ENCODE results near the gene REV1.

Gene REV1

GRCh38 chr2:99451280-99451679 lies 38.5 kb downstream of the REV1 start:
- Histone ChIP-seq H3K4me3 (ENCODE audit: low read length in 2 of 2) (no peak overlapping the region), H3K4me1 (ENCODE audit: control insufficient read depth in 2 of 2, insufficient read depth in 2 of 2, low read length in 2 of 2) (no peaks in the 10 kb centered on the region), H3K9ac (ENCODE audit: low read depth in 1 of 2, low read length in 2 of 2) (no peak overlapping the region), H3K27me3 (ENCODE audit: control insufficient read depth in 2 of 2, insufficient read depth in 2 of 2, low read length in 2 of 2) (no peaks in the 10 kb centered on the region), H3K9me3 (ENCODE audit: control insufficient read depth in 2 of 2, low read length in 2 of 2) (no peaks in the 10 kb centered on the region), H3K36me3 (ENCODE audit: control insufficient read depth in 2 of 2, insufficient read depth in 2 of 2, low read length in 2 of 2) (peaks cover 31 to 39% of the 10 kb centered on the region in 2 donors), H3K27ac (ENCODE audit: low read depth in 2 of 2, low read length in 2 of 2) (no peak overlapping the region)

GRCh38 chr2:99450199-99450598 lies 39.6 kb downstream of the REV1 start:
- Histone ChIP-seq H3K27me3 (ENCODE audit: control insufficient read depth in 2 of 2, insufficient read depth in 2 of 2, low read length in 2 of 2) (no peaks in the 10 kb centered on the region), H3K9me3 (ENCODE audit: control insufficient read depth in 2 of 2, low read length in 2 of 2) (no peaks in the 10 kb centered on the region), H3K27ac (ENCODE audit: low read depth in 2 of 2, low read length in 2 of 2) (no peak overlapping the region), H3K4me3 (ENCODE audit: low read length in 2 of 2) (no peak overlapping the region), H3K4me1 (ENCODE audit: control insufficient read depth in 2 of 2, insufficient read depth in 2 of 2, low read length in 2 of 2) (no peaks in the 10 kb centered on the region), H3K36me3 (ENCODE audit: control insufficient read depth in 2 of 2, insufficient read depth in 2 of 2, low read length in 2 of 2) (peaks cover 26 to 38% of the 10 kb centered on the region in 2 donors), H3K9ac (ENCODE audit: low read depth in 1 of 2, low read length in 2 of 2) (no peak overlapping the region)

GRCh38 chr2:99448556-99448955 lies 41.3 kb downstream of the REV1 start:
- Histone ChIP-seq H3K9me3 (ENCODE audit: control insufficient read depth in 2 of 2, low read length in 2 of 2) (no peaks in the 10 kb centered on the region), H3K4me3 (ENCODE audit: low read length in 2 of 2) (no peak overlapping the region), H3K36me3 (ENCODE audit: control insufficient read depth in 2 of 2, insufficient read depth in 2 of 2, low read length in 2 of 2) (peaks cover 21 to 30% of the 10 kb centered on the region in 2 donors), H3K9ac (ENCODE audit: low read depth in 1 of 2, low read length in 2 of 2) (no peak overlapping the region), H3K27me3 (ENCODE audit: control insufficient read depth in 2 of 2, insufficient read depth in 2 of 2, low read length in 2 of 2) (no peaks in the 10 kb centered on the region), H3K27ac (ENCODE audit: low read depth in 2 of 2, low read length in 2 of 2) (no peak overlapping the region), H3K4me1 (ENCODE audit: control insufficient read depth in 2 of 2, insufficient read depth in 2 of 2, low read length in 2 of 2) (no peaks in the 10 kb centered on the region)

GRCh38 chr2:99445065-99445464 lies 44.8 kb downstream of the REV1 start:
- Histone ChIP-seq H3K9ac (ENCODE audit: low read depth in 1 of 2, low read length in 2 of 2) (no peak overlapping the region), H3K36me3 (ENCODE audit: control insufficient read depth in 2 of 2, insufficient read depth in 2 of 2, low read length in 2 of 2) (peaks cover 12 to 29% of the 10 kb centered on the region in 2 donors), H3K27me3 (ENCODE audit: control insufficient read depth in 2 of 2, insufficient read depth in 2 of 2, low read length in 2 of 2) (no peaks in the 10 kb centered on the region), H3K4me1 (ENCODE audit: control insufficient read depth in 2 of 2, insufficient read depth in 2 of 2, low read length in 2 of 2) (no peaks in the 10 kb centered on the region), H3K9me3 (ENCODE audit: control insufficient read depth in 2 of 2, low read length in 2 of 2) (no peaks in the 10 kb centered on the region), H3K27ac (ENCODE audit: low read depth in 2 of 2, low read length in 2 of 2) (no peak overlapping the region), H3K4me3 (ENCODE audit: low read length in 2 of 2) (no peak overlapping the region)

- H3K4me3 ChIP-seq (ENCODE audit: low read length in 2 of 2) = no peak overlapping the region
- H3K9me3 ChIP-seq (ENCODE audit: control insufficient read depth in 2 of 2, low read length in 2 of 2) = no peaks in the 10 kb centered on the region
- H3K9ac ChIP-seq (ENCODE audit: low read depth in 1 of 2, low read length in 2 of 2) = no peak overlapping the region
- H3K27ac ChIP-seq (ENCODE audit: low read depth in 2 of 2, low read length in 2 of 2) = no peak overlapping the region
- H3K36me3 ChIP-seq (ENCODE audit: control insufficient read depth in 2 of 2, insufficient read depth in 2 of 2, low read length in 2 of 2) = peaks cover 12 to 30% of the 10 kb centered on the region in 2 donors
- no peaks in the 10 kb centered on the region for H3K27me3 ChIP-seq (ENCODE audit: control insufficient read depth in 2 of 2, insufficient read depth in 2 of 2, low read length in 2 of 2)
- H3K4me1 ChIP-seq (ENCODE audit: control insufficient read depth in 2 of 2, insufficient read depth in 2 of 2, low read length in 2 of 2) = no peaks in the 10 kb centered on the region
Observed at GRCh38 chr2:99444222-99444621, 45.6 kb downstream of the REV1 start.

GRCh38 chr2:99442837-99443236 lies 47.0 kb downstream of the REV1 start:
- no peak overlapping the region for H3K4me3 ChIP-seq (ENCODE audit: low read length in 2 of 2)
- no peaks in the 10 kb centered on the region for H3K27me3 ChIP-seq (ENCODE audit: control insufficient read depth in 2 of 2, insufficient read depth in 2 of 2, low read length in 2 of 2)
- H3K4me1 ChIP-seq (ENCODE audit: control insufficient read depth in 2 of 2, insufficient read depth in 2 of 2, low read length in 2 of 2) = no peaks in the 10 kb centered on the region
- H3K36me3 ChIP-seq (ENCODE audit: control insufficient read depth in 2 of 2, insufficient read depth in 2 of 2, low read length in 2 of 2) = peaks cover 13 to 31% of the 10 kb centered on the region in 2 donors
- H3K27ac ChIP-seq (ENCODE audit: low read depth in 2 of 2, low read length in 2 of 2) = no peak overlapping the region
- H3K9ac ChIP-seq (ENCODE audit: low read depth in 1 of 2, low read length in 2 of 2) = no peak overlapping the region
- H3K9me3 ChIP-seq (ENCODE audit: control insufficient read depth in 2 of 2, low read length in 2 of 2) = no peaks in the 10 kb centered on the region

GRCh38 chr2:99439971-99440505 lies 49.8 kb downstream of the REV1 start:
- no peak overlapping the region for H3K9ac ChIP-seq (ENCODE audit: low read depth in 1 of 2, low read length in 2 of 2)
- no peak overlapping the region for H3K27ac ChIP-seq (ENCODE audit: low read depth in 2 of 2, low read length in 2 of 2)
- peaks cover 8 to 27% of the 10 kb centered on the region in 2 donors for H3K36me3 ChIP-seq (ENCODE audit: control insufficient read depth in 2 of 2, insufficient read depth in 2 of 2, low read length in 2 of 2)
- H3K9me3 ChIP-seq (ENCODE audit: control insufficient read depth in 2 of 2, low read length in 2 of 2) = no peaks in the 10 kb centered on the region
- no peak overlapping the region for H3K4me3 ChIP-seq (ENCODE audit: low read length in 2 of 2)
- no peaks in the 10 kb centered on the region for H3K27me3 ChIP-seq (ENCODE audit: control insufficient read depth in 2 of 2, insufficient read depth in 2 of 2, low read length in 2 of 2)
- no peaks in the 10 kb centered on the region for H3K4me1 ChIP-seq (ENCODE audit: control insufficient read depth in 2 of 2, insufficient read depth in 2 of 2, low read length in 2 of 2)

GRCh38 chr2:99436874-99437273 lies 52.9 kb downstream of the REV1 start:
- H3K9ac ChIP-seq (ENCODE audit: low read depth in 1 of 2, low read length in 2 of 2) = no peak overlapping the region
- H3K27ac ChIP-seq (ENCODE audit: low read depth in 2 of 2, low read length in 2 of 2) = no peak overlapping the region
- H3K9me3 ChIP-seq (ENCODE audit: control insufficient read depth in 2 of 2, low read length in 2 of 2) = no peaks in the 10 kb centered on the region
- H3K4me3 ChIP-seq (ENCODE audit: low read length in 2 of 2) = no peak overlapping the region
- H3K36me3 ChIP-seq (ENCODE audit: control insufficient read depth in 2 of 2, insufficient read depth in 2 of 2, low read length in 2 of 2) = peaks cover 8 to 24% of the 10 kb centered on the region in 2 donors
- peaks cover 0 to 2% of the 10 kb centered on the region in 2 donors for H3K4me1 ChIP-seq (ENCODE audit: control insufficient read depth in 2 of 2, insufficient read depth in 2 of 2, low read length in 2 of 2)
- H3K27me3 ChIP-seq (ENCODE audit: control insufficient read depth in 2 of 2, insufficient read depth in 2 of 2, low read length in 2 of 2) = no peaks in the 10 kb centered on the region

GRCh38 chr2:99433340-99433739 lies 56.5 kb downstream of the REV1 start:
- Histone ChIP-seq H3K4me1 (ENCODE audit: control insufficient read depth in 2 of 2, insufficient read depth in 2 of 2, low read length in 2 of 2) (peaks cover 0 to 2% of the 10 kb centered on the region in 2 donors), H3K36me3 (ENCODE audit: control insufficient read depth in 2 of 2, insufficient read depth in 2 of 2, low read length in 2 of 2) (peaks cover 13 to 15% of the 10 kb centered on the region in 2 donors), H3K27ac (ENCODE audit: low read depth in 2 of 2, low read length in 2 of 2) (no peak overlapping the region), H3K9ac (ENCODE audit: low read depth in 1 of 2, low read length in 2 of 2) (no peak overlapping the region), H3K27me3 (ENCODE audit: control insufficient read depth in 2 of 2, insufficient read depth in 2 of 2, low read length in 2 of 2) (no peaks in the 10 kb centered on the region), H3K9me3 (ENCODE audit: control insufficient read depth in 2 of 2, low read length in 2 of 2) (no peaks in the 10 kb centered on the region), H3K4me3 (ENCODE audit: low read length in 2 of 2) (no peak overlapping the region)

- Histone ChIP-seq H3K27ac (ENCODE audit: low read depth in 2 of 2, low read length in 2 of 2) (no peak overlapping the region), H3K36me3 (ENCODE audit: control insufficient read depth in 2 of 2, insufficient read depth in 2 of 2, low read length in 2 of 2) (peaks cover 11 to 19% of the 10 kb centered on the region in 2 donors), H3K9me3 (ENCODE audit: control insufficient read depth in 2 of 2, low read length in 2 of 2) (no peaks in the 10 kb centered on the region), H3K9ac (ENCODE audit: low read depth in 1 of 2, low read length in 2 of 2) (no peak overlapping the region), H3K27me3 (ENCODE audit: control insufficient read depth in 2 of 2, insufficient read depth in 2 of 2, low read length in 2 of 2) (no peaks in the 10 kb centered on the region), H3K4me1 (ENCODE audit: control insufficient read depth in 2 of 2, insufficient read depth in 2 of 2, low read length in 2 of 2) (peaks cover 0 to 2% of the 10 kb centered on the region in 2 donors), H3K4me3 (ENCODE audit: low read length in 2 of 2) (no peak overlapping the region)
Observed at GRCh38 chr2:99431587-99432275, 58.1 kb downstream of the REV1 start.
